ENCODE data around the gene GREM1. TPM values are rescaled to one million over a fixed set of nuclear protein-coding genes. Genes with fewer than 3 reads are reported as not detected.

The GREM1 gene
- total RNA-seq, 1 experiment from 2014 or later: 2.2 TPM

DNA sequence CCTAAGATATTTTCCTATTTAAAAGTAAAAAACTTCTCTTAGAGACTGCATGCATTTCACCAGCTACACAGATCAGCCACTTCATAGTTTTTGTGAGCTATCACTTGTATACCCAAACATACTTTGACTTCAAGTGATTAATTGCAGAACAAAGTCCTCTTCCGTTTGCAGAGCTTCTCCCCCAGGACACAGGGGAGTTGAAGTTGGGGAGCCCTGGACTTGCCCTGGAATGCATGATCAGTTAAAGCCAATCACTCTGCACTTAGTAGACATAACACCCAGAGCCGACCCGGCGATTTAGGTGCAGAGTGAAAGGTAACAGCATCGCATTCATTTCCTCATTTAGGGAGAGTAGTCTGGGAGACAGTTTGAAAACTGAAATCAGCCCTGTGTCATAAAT is 70.1 kb downstream of the GREM1 start:
- H3K4me3 ChIP-seq (ENCODE audit: low read depth, low read length, poor library complexity, severe bottlenecking): no peak overlapping the region
- H3K4me1 ChIP-seq (ENCODE audit: insufficient read depth, low read length, poor library complexity, severe bottlenecking): no peaks in the 10 kb centered on the region
- no TSS peak for BruUV-seq (replicated peaks)
- no peaks in the 10 kb centered on the region for H3K27me3 ChIP-seq (replicated peaks; ENCODE audit: insufficient read depth, low read depth, low read length, poor library complexity)
- CTCF ChIA-PET: interaction anchor here (1.0 kb wide), 1 partner anchor 148 kb away, joined by 3 read pairs; no protein-coding TSS in a partner anchor
- H3K9me3 ChIP-seq (ENCODE audit: low read depth, low read length, poor library complexity, severe bottlenecking): no peaks in the 10 kb centered on the region
- no peak for DNase-seq (ENCODE audit: low spot score)
- H3K27ac ChIP-seq (ENCODE audit: low read depth, low read length, poor library complexity, severe bottlenecking): no peak overlapping the region
- H3K36me3 ChIP-seq (ENCODE audit: insufficient read depth, low read length, poor library complexity, severe bottlenecking): no peaks in the 10 kb centered on the region
- intact Hi-C loops (cut with micrococcal nuclease; ENCODE audit: unreplicated experiment): no loop called here
- POLR2A ChIA-PET (ENCODE audit: low non-redundant PET): no interaction called here
- TF ChIP-seq EZH2 (IDR thresholded peaks at IDR 0.05; ENCODE audit: borderline replicate concordance, low read depth, low read length, poor library complexity, severe bottlenecking) (no peak), CTCF (conservative IDR thresholded peaks at IDR 0.05; ENCODE audit: low read depth, low read length) (no peak)

DNA sequence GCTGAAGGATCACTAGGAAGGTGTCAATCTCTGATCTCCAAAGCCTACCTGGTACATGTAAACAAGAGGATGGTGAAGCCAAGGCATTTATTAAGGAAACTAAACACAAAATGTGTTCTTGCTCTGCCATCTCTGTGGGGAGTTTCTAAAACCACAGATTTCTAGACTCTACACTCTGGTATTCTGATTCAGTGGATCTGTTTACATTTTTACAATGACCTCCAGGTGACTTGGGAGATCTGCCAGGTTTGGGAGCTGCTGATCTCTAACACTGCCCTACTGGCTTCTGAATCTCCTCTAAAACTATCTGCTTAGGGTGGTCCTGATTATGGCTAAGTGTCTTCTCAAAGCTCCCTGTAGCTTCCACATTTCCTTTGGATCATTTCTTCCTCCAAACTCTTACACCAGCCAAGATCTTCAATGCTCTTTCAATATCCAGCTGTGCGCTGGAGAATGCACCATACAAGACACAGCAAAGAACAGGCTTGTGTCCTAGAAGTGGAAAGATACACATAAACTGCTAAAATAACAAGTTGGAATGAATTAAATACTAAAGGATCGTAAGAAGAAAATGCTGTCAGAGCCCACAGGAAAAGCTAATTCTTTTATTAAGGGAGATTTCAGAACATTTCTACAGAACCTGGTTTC is 72.7 kb downstream of the GREM1 start:
- POLR2A ChIA-PET (ENCODE audit: low non-redundant PET): interaction anchor here (0.5 kb wide), 1 partner anchor 117 kb away, joined by 6 read pairs; no protein-coding TSS in a partner anchor
- Histone ChIP-seq H3K4me3 (ENCODE audit: low read depth, low read length, poor library complexity, severe bottlenecking) (no peak overlapping the region), H3K27ac (ENCODE audit: low read depth, low read length, poor library complexity, severe bottlenecking) (no peak overlapping the region), H3K4me1 (ENCODE audit: insufficient read depth, low read length, poor library complexity, severe bottlenecking) (no peaks in the 10 kb centered on the region), H3K36me3 (ENCODE audit: insufficient read depth, low read length, poor library complexity, severe bottlenecking) (no peaks in the 10 kb centered on the region), H3K27me3 (replicated peaks; ENCODE audit: insufficient read depth, low read depth, low read length, poor library complexity) (no peaks in the 10 kb centered on the region), H3K9me3 (ENCODE audit: low read depth, low read length, poor library complexity, severe bottlenecking) (no peaks in the 10 kb centered on the region)
- intact Hi-C loops (cut with micrococcal nuclease; ENCODE audit: unreplicated experiment): loop anchor here (10.0 kb wide), 1 partner anchor 56 kb away; no protein-coding TSS in a partner anchor
- TF ChIP-seq CTCF (conservative IDR thresholded peaks at IDR 0.05; ENCODE audit: low read depth, low read length) (no peak), EZH2 (IDR thresholded peaks at IDR 0.05; ENCODE audit: borderline replicate concordance, low read depth, low read length, poor library complexity, severe bottlenecking) (no peak)
- CTCF ChIA-PET: interaction anchor here (0.5 kb wide), 1 partner anchor 724 kb away, joined by 4 read pairs; no protein-coding TSS in a partner anchor
- BruUV-seq (replicated peaks): no TSS peak
- no peak for DNase-seq (ENCODE audit: low spot score)

DNA sequence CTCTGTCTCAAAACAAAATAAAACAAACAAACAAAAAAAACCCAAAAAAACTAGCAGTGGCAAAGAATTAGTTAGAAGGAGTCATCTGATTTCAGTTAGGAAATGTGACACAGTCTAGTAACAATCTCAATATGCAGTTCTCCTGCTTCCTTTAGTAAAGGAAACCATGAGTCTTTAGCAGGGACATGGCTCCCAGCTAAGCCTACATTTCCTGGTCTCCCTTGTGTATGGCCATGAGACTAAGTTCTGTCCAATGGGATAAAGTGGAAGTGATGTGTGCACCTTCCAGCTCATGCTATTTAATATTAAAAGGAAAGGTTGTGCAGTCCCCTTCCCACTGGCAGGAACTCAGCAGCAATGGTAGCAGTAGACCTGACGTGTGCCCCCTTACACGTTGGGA is 74.6 kb downstream of the GREM1 start:
- POLR2A ChIA-PET (ENCODE audit: low non-redundant PET): no interaction called here
- intact Hi-C loops (cut with micrococcal nuclease; ENCODE audit: unreplicated experiment): loop anchor here (10.0 kb wide), 1 partner anchor 58 kb away; no protein-coding TSS in a partner anchor
- Histone ChIP-seq H3K9me3 (ENCODE audit: low read depth, low read length, poor library complexity, severe bottlenecking) (no peaks in the 10 kb centered on the region), H3K4me3 (ENCODE audit: low read depth, low read length, poor library complexity, severe bottlenecking) (no peak overlapping the region), H3K27me3 (replicated peaks; ENCODE audit: insufficient read depth, low read depth, low read length, poor library complexity) (no peaks in the 10 kb centered on the region), H3K4me1 (ENCODE audit: insufficient read depth, low read length, poor library complexity, severe bottlenecking) (no peaks in the 10 kb centered on the region), H3K27ac (ENCODE audit: low read depth, low read length, poor library complexity, severe bottlenecking) (no peak overlapping the region), H3K36me3 (ENCODE audit: insufficient read depth, low read length, poor library complexity, severe bottlenecking) (no peaks in the 10 kb centered on the region)
- TF ChIP-seq CTCF (conservative IDR thresholded peaks at IDR 0.05; ENCODE audit: low read depth, low read length) (no peak), EZH2 (IDR thresholded peaks at IDR 0.05; ENCODE audit: borderline replicate concordance, low read depth, low read length, poor library complexity, severe bottlenecking) (no peak)
- DNase-seq (ENCODE audit: low spot score): no peak
- no TSS peak for BruUV-seq (replicated peaks)
- CTCF ChIA-PET: no interaction called here

Other genes with a start within 250 kb of the GREM1 start
- gene GOLGA8N, start 124.5 kb upstream of the GREM1 start, total RNA-seq (2021): 3.1 and 4.3 TPM in 2 replicates
- gene ARHGAP11A, start 102.5 kb upstream of the GREM1 start, total RNA-seq (2021): 167 and 173 TPM in 2 replicates
- gene SCG5, start 76.3 kb upstream of the GREM1 start, total RNA-seq (2021): 0.90 and 3.1 TPM in 2 replicates